GM21526 (cell line): Measurements from ENCODE around the gene MROH7.

Experiments
- ATAC-seq: cut with Tn5 transposase; IDR thresholded peaks from one replicate; pipeline ENCODE4 v1.9.1; 2021; ENCODE audit warnings: moderate library complexity; ENCODE audit not compliant: unreplicated experiment, low FRiP score

MROH7 gene

GRCh38 chr1:54649130-54649898 lies 7.7 kb downstream of the MROH7 start:
- no peak for ATAC-seq

- no peak for ATAC-seq
These were observed 8.3 kb downstream of the MROH7 start for GRCh38 chr1:54649921-54650320.

- ATAC-seq = no peak
These were observed 8.8 kb downstream of the MROH7 start for GRCh38 chr1:54650417-54650816.

GRCh38 chr1:54651608-54652007 lies 10.0 kb downstream of the MROH7 start:
- ATAC-seq = no peak

- no peak for ATAC-seq
These were observed 10.6 kb downstream of the MROH7 start for GRCh38 chr1:54652168-54652567.

GRCh38 chr1:54653036-54653435 lies 11.4 kb downstream of the MROH7 start:
- ATAC-seq = no peak

GRCh38 chr1:54658164-54658913 lies 16.8 kb downstream of the MROH7 start:
- no peak for ATAC-seq

GRCh38 chr1:54663725-54664124 lies 22.1 kb downstream of the MROH7 start:
- ATAC-seq = no peak

- no peak for ATAC-seq
These were observed 22.8 kb downstream of the MROH7 start for GRCh38 chr1:54664364-54664763.

- no peak for ATAC-seq
These were observed 24.3 kb downstream of the MROH7 start for GRCh38 chr1:54665852-54666251.

- no peak for ATAC-seq
These were observed 24.7 kb downstream of the MROH7 start for GRCh38 chr1:54666333-54666732.

GRCh38 chr1:54667797-54668196 lies 26.2 kb downstream of the MROH7 start:
- ATAC-seq = no peak

GRCh38 chr1:54668567-54668966 lies 27.0 kb downstream of the MROH7 start:
- ATAC-seq = no peak

- peak; percentile 52 for ATAC-seq
These were observed 30.5 kb downstream of the MROH7 start for GRCh38 chr1:54671985-54672608.

- no peak for ATAC-seq
These were observed 37.4 kb downstream of the MROH7 start for GRCh38 chr1:54678776-54679643.

GRCh38 chr1:54679706-54680105 lies 38.1 kb downstream of the MROH7 start:
- ATAC-seq = no peak

- ATAC-seq = no peak
These were observed 38.8 kb downstream of the MROH7 start for GRCh38 chr1:54680387-54680786.

GRCh38 chr1:54681358-54681757 lies 39.8 kb downstream of the MROH7 start:
- ATAC-seq = no peak

- ATAC-seq = no peak
These were observed 41.9 kb downstream of the MROH7 start for GRCh38 chr1:54683453-54683852.

GRCh38 chr1:54685335-54685905 lies 43.8 kb downstream of the MROH7 start:
- no peak for ATAC-seq
